H9 (cell line): Measurements from ENCODE around the gene CHDH. TPM values are rescaled to one million over a fixed set of nuclear protein-coding genes. Genes with fewer than 3 reads are reported as not detected.
A peak's percentile ranks its signal among the peaks of the same experiment; 100 is the strongest.

Experiments
- DNase-seq: peaks from one replicate; pipeline ENCODE4 v3.0.0-alpha.2; 2017
- H2AFZ ChIP-seq: one replicate; pipeline ENCODE4 v1.6.1; 2013; ENCODE audit warnings: mild to moderate bottlenecking, low read length, control low read depth, moderate library complexity
- H2AK5ac ChIP-seq: 2 replicates; pipeline ENCODE4 v1.6.1; 2013; ENCODE audit warnings: low read length, control low read depth, mixed read lengths; ENCODE audit not compliant: insufficient read length
- H2BK120ac ChIP-seq: one replicate; pipeline ENCODE4 v1.6.1; 2013; ENCODE audit warnings: low read depth, mild to moderate bottlenecking, low read length, control low read depth, inconsistent platforms; ENCODE audit not compliant: poor library complexity, severe bottlenecking
- H2BK12ac ChIP-seq: 2 replicates; pipeline ENCODE4 v1.6.1; 2013; ENCODE audit warnings: low read length, control low read depth, mixed read lengths, low read depth; ENCODE audit not compliant: insufficient read length
- H2BK15ac ChIP-seq: 2 replicates; pipeline ENCODE4 v1.6.1; 2013; ENCODE audit warnings: low read depth, low read length, control low read depth
- H2BK20ac ChIP-seq: one replicate; pipeline ENCODE4 v1.6.1; 2013; ENCODE audit warnings: low read depth, mild to moderate bottlenecking, low read length, control low read depth, inconsistent platforms; ENCODE audit not compliant: poor library complexity, severe bottlenecking
- H2BK5ac ChIP-seq: 2 replicates; pipeline ENCODE4 v1.6.1; 2013; ENCODE audit warnings: low read length, control low read depth, mixed read lengths; ENCODE audit not compliant: insufficient read length
- H3K14ac ChIP-seq: 2 replicates; pipeline ENCODE4 v1.6.1; 2013; ENCODE audit warnings: low read length, control low read depth; ENCODE audit not compliant: insufficient read depth
- H3K18ac ChIP-seq: 2 replicates; pipeline ENCODE4 v1.6.1; 2013; ENCODE audit warnings: low read depth, mild to moderate bottlenecking, mixed read lengths, low read length, control low read depth; ENCODE audit not compliant: insufficient read length
- H3K23ac ChIP-seq: 2 replicates; pipeline ENCODE4 v1.6.1; 2013; ENCODE audit warnings: low read length, control low read depth, mixed read lengths, low read depth; ENCODE audit not compliant: insufficient read length
- H3K23me2 ChIP-seq: 2 replicates; pipeline ENCODE4 v1.6.1; 2013; ENCODE audit warnings: low read depth, mild to moderate bottlenecking, mixed read lengths, low read length, control low read depth; ENCODE audit not compliant: insufficient read length, poor library complexity, severe bottlenecking
- H3K27ac ChIP-seq: 2 replicates; pipeline ENCODE4 v1.5.1; 2013; ENCODE audit warnings: low read length, control low read depth, mixed read lengths, low read depth; ENCODE audit not compliant: insufficient read length
- H3K27me3 ChIP-seq: 2 replicates; pipeline ENCODE4 v1.6.1; 2013; ENCODE audit warnings: low read length, control low read depth, inconsistent platforms; ENCODE audit not compliant: insufficient read depth
- H3K4ac ChIP-seq: 2 replicates; pipeline ENCODE4 v1.6.1; 2013; ENCODE audit warnings: low read depth, mild to moderate bottlenecking, control low read depth, inconsistent platforms, low read length, moderate library complexity
- H3K4me1 ChIP-seq: 2 replicates; pipeline ENCODE4 v1.6.1; 2013; ENCODE audit warnings: low read length, control low read depth, inconsistent platforms; ENCODE audit not compliant: insufficient read depth
- H3K4me2 ChIP-seq: 2 replicates; pipeline ENCODE4 v1.6.1; 2013; ENCODE audit warnings: low read length, control low read depth, mixed read lengths; ENCODE audit not compliant: insufficient read length, insufficient read depth
- H3K56ac ChIP-seq: 2 replicates; pipeline ENCODE4 v1.6.1; 2013; ENCODE audit warnings: low read depth, mild to moderate bottlenecking, mixed read lengths, low read length, control low read depth; ENCODE audit not compliant: insufficient read length
- H3K79me1 ChIP-seq: 2 replicates; pipeline ENCODE4 v1.6.1; 2013; ENCODE audit warnings: low read depth, mild to moderate bottlenecking, moderate library complexity, low read length, control low read depth, inconsistent platforms; ENCODE audit not compliant: insufficient read depth, poor library complexity, severe bottlenecking
- H3K79me2 ChIP-seq: 2 replicates; pipeline ENCODE4 v1.6.1; 2013; ENCODE audit warnings: low read length, control low read depth, inconsistent platforms; ENCODE audit not compliant: insufficient read depth
- H3K9ac ChIP-seq: 2 replicates; pipeline ENCODE4 v1.6.1; 2013; ENCODE audit warnings: low read length, control low read depth, mixed read lengths; ENCODE audit not compliant: insufficient read length; ENCODE audit errors: extremely low read depth
- H3K9me3 ChIP-seq: one replicate; pipeline ENCODE4 v1.6.1; 2013; ENCODE audit warnings: low read depth, low read length, inconsistent platforms; ENCODE audit not compliant: control insufficient read depth
- H3T11ph ChIP-seq: one replicate; pipeline ENCODE4 v1.6.1; 2013; ENCODE audit warnings: mild to moderate bottlenecking, low read length, control low read depth, inconsistent platforms
- H4K20me1 ChIP-seq: one replicate; pipeline ENCODE4 v1.6.1; 2013; ENCODE audit not compliant: control insufficient read depth, insufficient read length, insufficient read depth
- H4K5ac ChIP-seq: 2 replicates; pipeline ENCODE4 v1.6.1; 2013; ENCODE audit warnings: low read depth, mild to moderate bottlenecking, mixed read lengths, low read length, control low read depth; ENCODE audit not compliant: insufficient read length
- H4K8ac ChIP-seq: replicated peaks from 2 replicates; pipeline ENCODE4 v1.6.1; 2013; ENCODE audit warnings: low read length, control low read depth, mixed read lengths, low read depth; ENCODE audit not compliant: insufficient read length
- H4K91ac ChIP-seq: 2 replicates; pipeline ENCODE4 v1.6.1; 2013; ENCODE audit warnings: low read depth, mild to moderate bottlenecking, moderate library complexity, mixed read lengths, low read length, control low read depth; ENCODE audit not compliant: insufficient read length
- H3K27ac Mint-ChIP-seq, 3 experiments: 2 replicates in 2 of 3; 3 replicates in 1 of 3; pipeline ENCODE4 v1.8.0; 2020 to 2021; ENCODE audit warnings: mixed read lengths in 3 of 3, mild to moderate bottlenecking in 1 of 3, moderate library complexity in 1 of 3
- H3K27me3 Mint-ChIP-seq: 2 replicates; pipeline ENCODE4 v1.8.0; 2021; ENCODE audit warnings: low read depth, mild to moderate bottlenecking, moderate library complexity, mixed read lengths
- H3K36me3 Mint-ChIP-seq, 3 experiments: 2 replicates in 2 of 3; 3 replicates in 1 of 3; pipeline ENCODE4 v1.8.0; 2020 to 2021; ENCODE audit warnings: low read depth in 3 of 3, mixed read lengths in 3 of 3; ENCODE audit not compliant: insufficient read depth in 1 of 3
- H3K4me1 Mint-ChIP-seq, 2 experiments: 2 replicates each; pipeline ENCODE4 v1.8.0; 2020; ENCODE audit warnings: mixed read lengths in 2 of 2
- H3K4me3 Mint-ChIP-seq, 2 experiments: 2 replicates in 1 of 2; 3 replicates in 1 of 2; pipeline ENCODE4 v1.8.0; 2020 to 2021; ENCODE audit warnings: mild to moderate bottlenecking in 2 of 2, mixed read lengths in 2 of 2, moderate library complexity in 1 of 2
- H3K9me3 Mint-ChIP-seq, 2 experiments: 2 replicates in 1 of 2; 3 replicates in 1 of 2; pipeline ENCODE4 v1.8.0; 2020; ENCODE audit warnings: mild to moderate bottlenecking in 2 of 2, mixed read lengths in 2 of 2, moderate library complexity in 1 of 2
- CTCF ChIP-seq: fragments of 200-600 bp; sonication (generic); conservative IDR thresholded peaks from 3 replicates; pipeline ENCODE4 v1.8.0; 2021; ENCODE audit warnings: antibody characterized with exemption, mild to moderate bottlenecking
- WGBS: extraction: QIAGEN DNeasy Blood & Tissue Kit; methylation state at CpG from one replicate; pipeline ENCODE4 v1.1.7; 2013; ENCODE audit warnings: missing lambda C conversion rate, low lambda C conversion rate, mixed read lengths; ENCODE audit not compliant: insufficient read length; ENCODE audit errors: extremely low coverage; 5-methylcytosine and 5-hydroxymethylcytosine counted together
- total RNA-seq: library from RNA; stranded (reverse); gene quantifications from 2 replicates; pipeline ENCODE4 v1.2.1, GENCODE V29; 2021

CHDH gene
- total RNA-seq, 1 experiment from 2014 or later = 11.0 TPM

- Histone ChIP-seq H4K20me1 (no peaks in the 10 kb centered on the region), H3K23me2 (no peaks in the 10 kb centered on the region), H3K18ac (no peak overlapping the region), H3T11ph (no peak overlapping the region), H2BK15ac (no peak overlapping the region), H3K4ac (no peak overlapping the region), H4K5ac (no peak overlapping the region), H3K79me1 (no peaks in the 10 kb centered on the region), H2AFZ (no peak overlapping the region), H3K27me3 (no peaks in the 10 kb centered on the region), H3K4me1 (no peaks in the 10 kb centered on the region; the same call in 1 of the 2 replicates), H3K9ac (no peak overlapping the region), H3K27ac (no peak overlapping the region), H3K79me2 (no peaks in the 10 kb centered on the region), H3K9me3 (no peaks in the 10 kb centered on the region), H2AK5ac (no peak overlapping the region), H2BK12ac (no peak overlapping the region), H2BK120ac (no peak overlapping the region), H4K91ac (no peak overlapping the region), H3K56ac (no peak overlapping the region), H3K23ac (no peak overlapping the region), H3K14ac (no peak overlapping the region), H4K8ac (no peak overlapping the region), H3K4me2 (no peak overlapping the region), H2BK20ac (no peak overlapping the region), H2BK5ac (no peak overlapping the region)
- TF ChIP-seq CTCF = no peak
- H3K9me3 Mint-ChIP-seq = no peaks in the 10 kb centered on the region
- peak; percentile 27 for DNase-seq
- peaks cover 0 to 1% (median 0%) of the 10 kb centered on the region in 3 experiments; a peak in 1 of 7 replicates for H3K36me3 Mint-ChIP-seq
- H3K27ac Mint-ChIP-seq = peak overlapping the region in 1 of 3 experiments; percentile 20; a peak in 2 of 7 replicates
- no CpG with 5 or more reads among the region's 28 CpGs for WGBS
- H3K27me3 Mint-ChIP-seq = no peaks in the 10 kb centered on the region; the same call in none of the 2 replicates
- H3K4me3 Mint-ChIP-seq = no peak overlapping the region
- peaks cover 4 to 5% of the 10 kb centered on the region in 2 experiments for H3K4me1 Mint-ChIP-seq
Observed at GRCh38 chr3:53809764-53810400, 36.3 kb downstream of the CHDH start.
